Left ventricle myocardium inferior (tissue), 1 donor: ENCODE results near the gene SLC13A4. TPM values are rescaled to one million over a fixed set of nuclear protein-coding genes. Genes with fewer than 3 reads are reported as not detected.
A peak's percentile ranks its signal among the peaks of the same experiment; 100 is the strongest.

Source experiments
- DNase-seq: peaks from one replicate; pipeline ENCODE4 v3.0.0-alpha.2; 2020
- H3K27ac ChIP-seq: fragments of 200-600 bp; replicated peaks from 2 replicates; pipeline ENCODE4 v1.8.0; 2021
- H3K27me3 ChIP-seq: fragments of 200-600 bp; 2 replicates; pipeline ENCODE4 v1.8.0; 2021; ENCODE audit warnings: low read depth
- H3K36me3 ChIP-seq: fragments of 200-600 bp; 2 replicates; pipeline ENCODE4 v1.8.0; 2021
- H3K4me1 ChIP-seq: fragments of 200-600 bp; 2 replicates; pipeline ENCODE4 v1.8.0; 2021
- H3K4me3 ChIP-seq: fragments of 200-600 bp; 2 replicates; pipeline ENCODE4 v1.8.0; 2021; ENCODE audit warnings: mild to moderate bottlenecking, moderate library complexity
- H3K9me3 ChIP-seq: fragments of 200-600 bp; replicated peaks from 2 replicates; pipeline ENCODE4 v1.8.0; 2021
- CTCF ChIP-seq: fragments of 200-600 bp; IDR thresholded peaks from 2 replicates; pipeline ENCODE4 v1.8.0; 2021; ENCODE audit warnings: antibody characterized with exemption, mild to moderate bottlenecking, borderline replicate concordance
- intact Hi-C: fragments of 100-400 bp; cut with micrococcal nuclease; formaldehyde crosslinking; loops from one replicate; pipeline ENCODE4 v1.11.0; 2022
- total RNA-seq: library from RNA; stranded (reverse); fragmentation: NEBNext Ultra II Directional; extraction: Animal tissue kit (Norgen Biotek cat#: 25700); gene quantifications from one replicate; pipeline ENCODE4 v1.2.1, GENCODE V29; 2021
- donor health status: DM: no; HTN: yes; CAD: no; lungs with severe emphysema.

SLC13A4 gene
- total RNA-seq, 1 donor from 2014 or later: 0.44 TPM

GRCh38 chr7:135748770-135749169 is 20.8 kb upstream of the SLC13A4 start, which contains the start of gene FAM180A:
FAM180A (minus strand) TSS chr7:135748813; CDS start chr7:135748580, 233 bp downstream.
- no peaks in the 10 kb centered on the region for H3K36me3 ChIP-seq
- TF ChIP-seq CTCF: no peak
- H3K27me3 ChIP-seq: no peaks in the 10 kb centered on the region
- peak within 1 kb of the TSS; percentile 62 for H3K4me3 ChIP-seq
- no peaks in the 10 kb centered on the region for H3K9me3 ChIP-seq
- peak; percentile 74 for DNase-seq
- peak within 1 kb of the TSS; percentile 81 for H3K27ac ChIP-seq
- intact Hi-C loops: no loop called here
- peaks cover 36% of the 10 kb centered on the region for H3K4me1 ChIP-seq

GRCh38 chr7:135747366-135747765 is 19.4 kb upstream of the SLC13A4 start:
- H3K9me3 ChIP-seq: no peaks in the 10 kb centered on the region
- intact Hi-C loops: no loop called here
- H3K27ac ChIP-seq: peak overlapping the region; percentile 81
- H3K4me3 ChIP-seq: peak overlapping the region; percentile 62
- peaks cover 45% of the 10 kb centered on the region for H3K4me1 ChIP-seq
- DNase-seq: no peak
- H3K27me3 ChIP-seq: no peaks in the 10 kb centered on the region
- no peaks in the 10 kb centered on the region for H3K36me3 ChIP-seq
- no peak for TF ChIP-seq CTCF

- Histone ChIP-seq H3K36me3 (no peaks in the 10 kb centered on the region), H3K27ac (peak overlapping the region; percentile 69), H3K9me3 (no peaks in the 10 kb centered on the region), H3K27me3 (no peaks in the 10 kb centered on the region), H3K4me3 (peak overlapping the region; percentile 62), H3K4me1 (peaks cover 60% of the 10 kb centered on the region)
- intact Hi-C loops: no loop called here
- no peak for TF ChIP-seq CTCF
- peak; percentile 31 for DNase-seq
These were observed 17.8 kb upstream of the SLC13A4 start for GRCh38 chr7:135745703-135746312.

GRCh38 chr7:135744938-135745702 is 17.1 kb upstream of the SLC13A4 start:
- Histone ChIP-seq H3K9me3 (no peaks in the 10 kb centered on the region), H3K4me1 (peaks cover 67% of the 10 kb centered on the region), H3K4me3 (peak overlapping the region; percentile 62), H3K36me3 (no peaks in the 10 kb centered on the region), H3K27me3 (no peaks in the 10 kb centered on the region), H3K27ac (peak overlapping the region; percentile 69)
- TF ChIP-seq CTCF: no peak
- DNase-seq: no peak
- intact Hi-C loops: no loop called here

DNA sequence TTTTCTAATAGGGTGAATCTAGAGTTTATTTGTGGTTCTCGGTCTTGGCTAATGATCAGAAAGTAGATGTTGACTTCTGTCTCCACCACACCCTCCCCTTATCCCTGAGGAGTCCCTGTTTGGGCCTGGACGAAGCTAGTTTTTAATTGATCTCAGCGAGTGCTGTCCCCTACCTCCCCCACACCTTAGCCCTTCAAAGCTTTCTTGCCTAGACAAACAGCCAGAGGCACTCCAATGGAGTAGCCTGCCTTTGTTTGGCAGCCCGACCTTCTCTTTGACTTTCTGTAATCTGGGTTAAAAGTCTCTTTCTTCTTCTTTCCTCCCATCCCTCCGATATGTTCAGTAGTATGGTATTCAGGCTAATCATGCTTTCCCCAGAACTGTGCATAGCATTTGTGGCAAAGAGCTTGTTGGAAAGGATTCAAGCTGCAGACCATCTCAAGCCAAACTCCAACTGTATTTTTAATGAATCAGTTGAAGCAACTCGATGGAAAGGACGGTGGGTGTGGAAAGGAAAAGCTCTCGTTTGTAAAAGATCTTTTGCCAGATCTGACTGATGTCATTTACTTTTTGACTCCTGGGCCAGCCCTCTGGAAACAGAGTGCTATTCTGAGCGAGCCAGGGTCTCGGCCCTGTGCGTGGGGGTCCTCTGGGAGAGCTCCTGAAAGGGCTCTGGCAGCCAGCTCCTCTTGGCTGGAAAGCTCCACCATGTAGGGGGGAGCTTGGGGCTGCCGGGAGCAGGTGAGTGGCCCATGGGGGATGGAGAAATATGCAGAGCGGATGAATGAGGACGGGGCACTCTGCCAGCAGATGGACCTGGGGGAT is 16.1 kb upstream of the SLC13A4 start:
- H3K9me3 ChIP-seq: no peaks in the 10 kb centered on the region
- H3K4me3 ChIP-seq: peak overlapping the region; percentile 62
- no peak for TF ChIP-seq CTCF
- H3K4me1 ChIP-seq: peaks cover 66% of the 10 kb centered on the region
- H3K36me3 ChIP-seq: no peaks in the 10 kb centered on the region
- peak overlapping the region; percentile 69 for H3K27ac ChIP-seq
- intact Hi-C loops: no loop called here
- H3K27me3 ChIP-seq: no peaks in the 10 kb centered on the region
- DNase-seq: peak; percentile 23
